CD4-positive, alpha-beta T cell (primary cell): ENCODE data around the gene CCL16. TPM values are rescaled to one million over a fixed set of nuclear protein-coding genes. Genes with fewer than 3 reads are reported as not detected.
A peak's percentile ranks its signal among the peaks of the same experiment; 100 is the strongest.
"Not testable (repeated sequence)": the region's sequence is repeated elsewhere in the genome, so short reads cannot be mapped to it uniquely, and the experiment has no call there.

Experiments used
- ATAC-seq: fragments of 200-7000 bp; cut with Tn5 transposase; one replicate; pipeline ENCODE4 v1.10.0; 2022; ENCODE audit warnings: mild to moderate bottlenecking; ENCODE audit not compliant: poor library complexity
- CTCF ChIA-PET: fragments of 350-600 bp; sonication (Branson Sonifier 250); formaldehyde crosslinking; loops from one replicate; lab custom pipeline; 2021; ENCODE audit warnings: antibody characterized with exemption, inconsistent platforms; lab: Charles Lee
- POLR2A ChIA-PET: fragments of 350-600 bp; sonication (Branson Sonifier 250); formaldehyde crosslinking; loops from one replicate; lab custom pipeline; 2021; ENCODE audit warnings: antibody characterized with exemption, inconsistent platforms; lab: Charles Lee
- DNase-seq, 14 experiments: peaks; one replicate each; pipeline ENCODE4 v3.0.0-alpha.2; 2013 to 2020; ENCODE audit warnings: mixed read lengths in 2 of 14
- H3K27ac ChIP-seq, 2 donors: one replicate each; pipeline versions ENCODE4 v1.5.1 to v1.7.0; 2013; ENCODE audit warnings: low read length in 2 of 2, low read depth in 1 of 2, mild to moderate bottlenecking in 1 of 2
- H3K27me3 ChIP-seq, 2 experiments: 1 replicate in 1 of 2; 2 replicates in 1 of 2; pipeline versions ENCODE4 v1.6.1 to v1.7.0; 2013; ENCODE audit warnings: low read length in 2 of 2, control low read depth in 1 of 2, mild to moderate bottlenecking in 1 of 2, moderate library complexity in 1 of 2; ENCODE audit not compliant: insufficient read depth in 2 of 2, control insufficient read depth in 1 of 2
- H3K36me3 ChIP-seq: one replicate; pipeline ENCODE4 v1.6.1; 2013; ENCODE audit warnings: low read length, control low read depth; ENCODE audit not compliant: insufficient read depth
- H3K4me1 ChIP-seq: one replicate; pipeline ENCODE4 v1.6.1; 2013; ENCODE audit warnings: low read length, control low read depth; ENCODE audit not compliant: insufficient read depth
- H3K4me3 ChIP-seq: one replicate; pipeline ENCODE4 v1.5.1; 2013; ENCODE audit warnings: mild to moderate bottlenecking, low read length, moderate library complexity
- H3K9me3 ChIP-seq, 2 experiments: 1 replicate in 1 of 2; 2 replicates in 1 of 2; pipeline versions ENCODE4 v1.6.1 to v1.7.0; 2013; ENCODE audit warnings: low read length in 2 of 2, mild to moderate bottlenecking in 2 of 2, control low read depth in 1 of 2, moderate library complexity in 1 of 2; ENCODE audit not compliant: control insufficient read depth in 1 of 2, insufficient read depth in 1 of 2
- H3K27ac Mint-ChIP-seq: one replicate; pipeline ENCODE4 v1.8.0; 2020; ENCODE audit warnings: mixed read lengths
- H3K27me3 Mint-ChIP-seq: one replicate; pipeline ENCODE4 v1.8.0; 2021; ENCODE audit warnings: mixed read lengths
- H3K36me3 Mint-ChIP-seq: one replicate; pipeline ENCODE4 v1.8.0; 2021; ENCODE audit warnings: low read depth, mixed read lengths
- H3K4me1 Mint-ChIP-seq: one replicate; pipeline ENCODE4 v1.8.0; 2021; ENCODE audit warnings: low read depth, mixed read lengths
- H3K4me3 Mint-ChIP-seq: one replicate; pipeline ENCODE4 v1.8.0; 2020; ENCODE audit warnings: mild to moderate bottlenecking, mixed read lengths
- H3K9me3 Mint-ChIP-seq: one replicate; pipeline ENCODE4 v1.8.0; 2020; ENCODE audit warnings: mixed read lengths
- intact Hi-C, 2 experiments: fragments of 100-400 bp; cut with DNase I in 1 of 2; cut with micrococcal nuclease in 1 of 2; formaldehyde crosslinking; loops; one replicate each; pipeline versions ENCODE4 v1.15.1 to v1.9.0; 2023 to 2025; cut with DNase I, micrococcal nuclease
- total RNA-seq, 174 experiments: library from RNA in 2 of 174; stranded (reverse) in 2 of 174; gene quantifications; one replicate each; pipeline ENCODE4 v1.2.3 and lab custom pipeline; 2021 to 2026
- TF ChIP-seq, protein P1 (sequence below): fragments of 200-600 bp; IDR thresholded peaks from one replicate; pipeline ENCODE4 v1.8.0; 2022; ENCODE audit warnings: antibody characterized with exemption, mild to moderate bottlenecking

CCL16 gene
- total RNA-seq, 2 experiments from 2014 or later, result not detected

DNA sequence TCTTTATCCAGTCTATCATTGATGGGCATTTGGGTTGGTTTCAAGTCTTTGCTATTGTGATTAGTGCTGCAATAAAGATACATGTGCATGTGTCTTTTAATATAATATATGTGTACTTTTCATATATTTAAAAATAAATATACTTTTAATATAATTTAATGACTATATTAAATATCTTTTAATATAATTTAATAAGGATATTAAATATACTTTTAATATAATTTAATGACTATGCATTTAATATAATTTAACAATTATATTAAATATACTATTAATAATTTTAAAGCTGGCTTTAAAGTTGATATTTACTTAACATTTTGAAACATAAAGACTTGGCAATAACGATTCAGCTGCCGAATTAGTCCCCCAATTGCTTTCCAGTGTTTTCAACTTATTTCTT is 35.3 kb upstream of the CCL16 start:
- ChIA-PET CTCF (no interaction called here), POLR2A (no interaction called here)
- Histone ChIP-seq H3K4me3 (no peak overlapping the region), H3K9me3 (peaks cover 0 to 7% of the 10 kb centered on the region in 2 experiments), H3K4me1 (no peaks in the 10 kb centered on the region), H3K27me3 (peaks cover 0 to 10% of the 10 kb centered on the region in 2 experiments), H3K36me3 (no peaks in the 10 kb centered on the region), H3K27ac (no peak overlapping the region)
- peaks cover 51% of the 10 kb centered on the region for H3K27me3 Mint-ChIP-seq
- no peaks in the 10 kb centered on the region for H3K36me3 Mint-ChIP-seq
- H3K4me1 Mint-ChIP-seq, result no peaks in the 10 kb centered on the region
- TF ChIP-seq, protein P1, sequence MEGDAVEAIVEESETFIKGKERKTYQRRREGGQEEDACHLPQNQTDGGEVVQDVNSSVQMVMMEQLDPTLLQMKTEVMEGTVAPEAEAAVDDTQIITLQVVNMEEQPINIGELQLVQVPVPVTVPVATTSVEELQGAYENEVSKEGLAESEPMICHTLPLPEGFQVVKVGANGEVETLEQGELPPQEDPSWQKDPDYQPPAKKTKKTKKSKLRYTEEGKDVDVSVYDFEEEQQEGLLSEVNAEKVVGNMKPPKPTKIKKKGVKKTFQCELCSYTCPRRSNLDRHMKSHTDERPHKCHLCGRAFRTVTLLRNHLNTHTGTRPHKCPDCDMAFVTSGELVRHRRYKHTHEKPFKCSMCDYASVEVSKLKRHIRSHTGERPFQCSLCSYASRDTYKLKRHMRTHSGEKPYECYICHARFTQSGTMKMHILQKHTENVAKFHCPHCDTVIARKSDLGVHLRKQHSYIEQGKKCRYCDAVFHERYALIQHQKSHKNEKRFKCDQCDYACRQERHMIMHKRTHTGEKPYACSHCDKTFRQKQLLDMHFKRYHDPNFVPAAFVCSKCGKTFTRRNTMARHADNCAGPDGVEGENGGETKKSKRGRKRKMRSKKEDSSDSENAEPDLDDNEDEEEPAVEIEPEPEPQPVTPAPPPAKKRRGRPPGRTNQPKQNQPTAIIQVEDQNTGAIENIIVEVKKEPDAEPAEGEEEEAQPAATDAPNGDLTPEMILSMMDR, result no peak
- H3K4me3 Mint-ChIP-seq, result no peak overlapping the region
- DNase-seq, result no peak
- intact Hi-C loops, result no loop called here
- no peak for ATAC-seq
- H3K27ac Mint-ChIP-seq, result no peak overlapping the region
- no peaks in the 10 kb centered on the region for H3K9me3 Mint-ChIP-seq

DNA sequence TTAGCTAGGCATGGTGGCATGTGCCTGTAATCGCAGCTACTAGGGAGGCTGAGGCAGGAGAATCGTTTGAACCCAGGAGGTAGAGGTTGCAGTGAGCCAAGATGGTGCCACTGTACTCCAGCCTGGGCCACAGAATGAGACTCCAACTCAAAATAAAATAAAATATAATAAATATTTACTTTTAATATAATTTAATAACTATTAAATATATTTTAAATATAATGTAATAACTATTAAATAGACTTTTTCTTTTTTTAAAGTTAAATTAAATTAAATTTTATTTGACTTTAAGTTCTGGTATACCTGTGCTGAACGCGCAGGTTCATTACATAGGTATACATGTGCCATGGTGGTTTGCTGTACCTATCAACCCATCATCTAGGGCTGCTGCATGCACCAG is 34.6 kb upstream of the CCL16 start:
- H3K4me1 ChIP-seq, ATAC-seq, H3K4me1 Mint-ChIP-seq, H3K4me3 ChIP-seq, H3K27ac ChIP-seq, H3K36me3 ChIP-seq, H3K9me3 ChIP-seq, H3K4me3 Mint-ChIP-seq, DNase-seq, CTCF ChIA-PET, intact Hi-C loops, H3K36me3 Mint-ChIP-seq, H3K9me3 Mint-ChIP-seq, H3K27ac Mint-ChIP-seq, POLR2A ChIA-PET: not testable (repeated sequence)
- H3K27me3 ChIP-seq, result peaks cover 0 to 10% of the 10 kb centered on the region in 2 experiments
- peaks cover 50% of the 10 kb centered on the region for H3K27me3 Mint-ChIP-seq

DNA sequence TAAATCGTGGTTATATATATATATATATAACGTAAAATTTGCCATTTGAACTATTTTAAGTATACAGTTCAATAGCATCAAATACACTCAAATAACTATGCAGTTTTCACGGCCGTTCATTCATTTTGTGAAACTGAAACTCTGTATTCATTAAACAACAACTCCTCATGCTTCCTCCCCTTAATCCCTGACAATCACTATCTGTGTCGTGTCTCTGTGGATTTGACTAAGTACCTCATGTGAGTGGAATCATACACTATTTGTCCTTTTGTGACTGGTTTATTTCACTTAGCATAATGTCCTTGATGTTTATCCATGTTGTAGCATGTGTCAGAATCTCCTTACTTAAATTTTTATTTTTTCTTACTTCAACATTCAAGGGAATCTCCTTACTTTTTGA is 33.6 kb upstream of the CCL16 start:
- intact Hi-C loops, result no loop called here
- no peak overlapping the region for H3K4me3 ChIP-seq
- peaks cover 0 to 10% of the 10 kb centered on the region in 2 experiments for H3K27me3 ChIP-seq
- no peak overlapping the region for H3K27ac ChIP-seq
- no peaks in the 10 kb centered on the region for H3K9me3 Mint-ChIP-seq
- CTCF ChIA-PET, result no interaction called here
- peaks cover 46% of the 10 kb centered on the region for H3K27me3 Mint-ChIP-seq
- H3K36me3 ChIP-seq, result no peaks in the 10 kb centered on the region
- no peaks in the 10 kb centered on the region for H3K4me1 ChIP-seq
- POLR2A ChIA-PET, result no interaction called here
- TF ChIP-seq, protein P1, result no peak
- DNase-seq, result no peak
- H3K4me3 Mint-ChIP-seq, result no peak overlapping the region
- H3K36me3 Mint-ChIP-seq, result no peaks in the 10 kb centered on the region
- H3K9me3 ChIP-seq, result peaks cover 0 to 7% of the 10 kb centered on the region in 2 experiments
- no peaks in the 10 kb centered on the region for H3K4me1 Mint-ChIP-seq
- H3K27ac Mint-ChIP-seq, result no peak overlapping the region
- ATAC-seq, result no peak

DNA sequence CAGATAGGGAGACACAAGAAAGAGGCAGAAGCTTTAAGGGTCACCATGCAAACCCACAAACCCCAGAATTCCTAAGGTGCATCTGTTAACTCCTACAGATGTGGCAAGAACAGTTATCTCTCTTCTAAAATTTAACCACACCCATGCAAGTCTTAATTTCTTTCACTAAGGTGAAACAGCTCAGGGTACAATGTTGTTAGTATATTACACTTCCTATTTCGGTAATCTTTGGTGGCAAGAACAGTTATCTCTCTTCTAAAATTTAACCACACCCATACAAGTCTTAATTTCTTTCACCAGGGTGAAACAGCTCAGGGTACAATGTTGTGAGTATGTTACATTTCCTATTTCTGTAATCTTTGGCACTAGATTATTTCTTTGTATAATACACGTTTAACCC is 29.9 kb upstream of the CCL16 start:
- H3K36me3 Mint-ChIP-seq, result no peaks in the 10 kb centered on the region
- TF ChIP-seq, protein P1, result no peak
- H3K36me3 ChIP-seq, result no peaks in the 10 kb centered on the region
- DNase-seq (peak in 1 of 14 experiments; percentile 2), ATAC-seq (no peak)
- POLR2A ChIA-PET, result no interaction called here
- no peaks in the 10 kb centered on the region for H3K9me3 Mint-ChIP-seq
- intact Hi-C loops, result no loop called here
- no peaks in the 10 kb centered on the region for H3K4me1 Mint-ChIP-seq
- no peak overlapping the region for H3K4me3 ChIP-seq
- peaks cover 0 to 4% of the 10 kb centered on the region in 2 experiments for H3K27me3 ChIP-seq
- peaks cover 26% of the 10 kb centered on the region for H3K27me3 Mint-ChIP-seq
- H3K27ac ChIP-seq, result no peak overlapping the region
- CTCF ChIA-PET, result no interaction called here
- no peak overlapping the region for H3K4me3 Mint-ChIP-seq
- no peak overlapping the region for H3K27ac Mint-ChIP-seq
- H3K9me3 ChIP-seq, result peaks cover 0 to 11% of the 10 kb centered on the region in 2 experiments
- no peaks in the 10 kb centered on the region for H3K4me1 ChIP-seq
